ENCODE measurements around the gene OR2A12.

GRCh38 chr7:144038887-144039286 is 47.2 kb upstream of the OR2A12 start:
- TF ChIP-seq POLR2A (IDR thresholded peaks at IDR 0.05), result no peak
- TF ChIP-seq, protein P1, sequence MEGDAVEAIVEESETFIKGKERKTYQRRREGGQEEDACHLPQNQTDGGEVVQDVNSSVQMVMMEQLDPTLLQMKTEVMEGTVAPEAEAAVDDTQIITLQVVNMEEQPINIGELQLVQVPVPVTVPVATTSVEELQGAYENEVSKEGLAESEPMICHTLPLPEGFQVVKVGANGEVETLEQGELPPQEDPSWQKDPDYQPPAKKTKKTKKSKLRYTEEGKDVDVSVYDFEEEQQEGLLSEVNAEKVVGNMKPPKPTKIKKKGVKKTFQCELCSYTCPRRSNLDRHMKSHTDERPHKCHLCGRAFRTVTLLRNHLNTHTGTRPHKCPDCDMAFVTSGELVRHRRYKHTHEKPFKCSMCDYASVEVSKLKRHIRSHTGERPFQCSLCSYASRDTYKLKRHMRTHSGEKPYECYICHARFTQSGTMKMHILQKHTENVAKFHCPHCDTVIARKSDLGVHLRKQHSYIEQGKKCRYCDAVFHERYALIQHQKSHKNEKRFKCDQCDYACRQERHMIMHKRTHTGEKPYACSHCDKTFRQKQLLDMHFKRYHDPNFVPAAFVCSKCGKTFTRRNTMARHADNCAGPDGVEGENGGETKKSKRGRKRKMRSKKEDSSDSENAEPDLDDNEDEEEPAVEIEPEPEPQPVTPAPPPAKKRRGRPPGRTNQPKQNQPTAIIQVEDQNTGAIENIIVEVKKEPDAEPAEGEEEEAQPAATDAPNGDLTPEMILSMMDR (IDR thresholded peaks at IDR 0.05), result no peak
